NCI-H226 (cell line): ENCODE measurements around the gene SAP30.
A peak's percentile ranks its signal among the peaks of the same experiment; 100 is the strongest.

Experiments used
- DNase-seq: peaks from one replicate; pipeline ENCODE4 v3.0.0-alpha.2; 2015

SAP30 gene, protein sequence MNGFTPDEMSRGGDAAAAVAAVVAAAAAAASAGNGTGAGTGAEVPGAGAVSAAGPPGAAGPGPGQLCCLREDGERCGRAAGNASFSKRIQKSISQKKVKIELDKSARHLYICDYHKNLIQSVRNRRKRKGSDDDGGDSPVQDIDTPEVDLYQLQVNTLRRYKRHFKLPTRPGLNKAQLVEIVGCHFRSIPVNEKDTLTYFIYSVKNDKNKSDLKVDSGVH

DNA sequence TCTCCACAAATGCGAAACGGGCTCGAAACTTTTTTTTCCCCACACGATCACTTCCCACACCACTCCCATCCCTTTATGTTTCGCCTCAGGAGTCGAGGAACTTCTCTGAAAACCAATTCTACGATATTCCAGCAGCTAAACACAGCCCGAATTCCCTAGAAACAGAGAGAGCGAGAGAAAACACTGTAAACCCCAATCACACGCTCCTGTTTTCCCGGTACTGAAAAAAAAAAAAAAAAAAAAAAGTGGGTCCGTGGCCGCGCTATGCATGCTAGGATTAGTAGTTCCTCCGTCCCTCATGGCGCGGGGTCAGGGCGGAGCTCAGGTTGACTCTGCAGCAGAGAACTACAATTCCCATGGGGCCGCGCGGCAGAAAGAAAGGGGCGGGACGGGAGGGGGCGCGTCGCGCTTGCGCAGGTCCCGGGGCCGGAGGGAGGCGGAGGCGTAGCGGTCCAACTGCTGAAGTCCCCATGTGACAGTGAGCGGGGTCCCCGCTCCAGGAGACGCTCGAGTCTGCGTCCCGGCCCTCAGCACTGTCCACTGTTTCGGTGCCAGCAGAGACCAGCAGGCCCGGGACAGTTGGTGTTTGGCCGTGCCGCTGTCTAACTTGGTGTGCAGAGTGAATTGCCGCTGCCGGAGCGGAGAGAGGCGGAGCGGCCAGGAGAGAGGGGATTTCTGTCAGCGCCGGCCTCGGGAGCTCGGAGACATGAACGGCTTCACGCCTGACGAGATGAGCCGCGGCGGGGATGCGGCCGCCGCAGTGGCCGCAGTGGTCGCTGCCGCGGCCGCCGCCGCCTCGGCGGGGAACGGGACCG, at the start of gene SAP30:
Gene SAP30 (plus strand): TSS at position 478 of the 815 bp plus-strand sequence. CDS start 229 bp downstream, at position 707.
- peak; percentile 88 for DNase-seq

DNA sequence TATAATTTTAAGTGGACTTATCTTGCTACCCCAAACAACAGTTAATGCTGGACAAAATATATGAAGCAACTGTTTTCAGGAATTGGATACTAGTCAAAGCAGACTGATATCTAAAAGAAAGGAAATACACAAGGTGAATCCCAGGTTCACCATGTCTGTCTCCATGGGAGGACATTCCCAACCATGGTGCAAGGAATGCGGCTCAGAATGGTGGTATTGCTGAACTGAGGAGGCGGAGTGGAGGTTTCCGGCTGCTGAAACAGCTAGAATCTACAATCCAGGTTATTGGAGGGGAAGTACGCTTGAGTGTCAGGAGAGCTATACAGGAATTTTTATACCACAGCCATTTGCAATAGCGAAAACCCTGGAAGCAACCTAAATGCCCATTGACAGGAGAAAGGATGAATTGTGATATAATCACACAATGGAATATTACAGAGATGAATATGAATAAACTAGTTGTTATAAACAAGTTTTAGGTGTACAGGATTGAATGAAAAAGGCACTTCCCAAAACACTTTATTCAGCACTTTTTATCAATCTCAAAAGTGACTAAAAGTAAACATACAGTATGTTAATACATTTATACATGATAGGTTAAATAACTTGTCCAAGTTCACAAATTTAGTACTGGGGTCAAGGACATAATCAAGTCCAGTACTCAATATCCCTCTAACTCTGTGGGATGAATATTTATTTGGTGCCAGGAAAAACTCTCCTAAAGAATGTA, 45.6 kb upstream of the SAP30 start:
- DNase-seq: no peak

DNA sequence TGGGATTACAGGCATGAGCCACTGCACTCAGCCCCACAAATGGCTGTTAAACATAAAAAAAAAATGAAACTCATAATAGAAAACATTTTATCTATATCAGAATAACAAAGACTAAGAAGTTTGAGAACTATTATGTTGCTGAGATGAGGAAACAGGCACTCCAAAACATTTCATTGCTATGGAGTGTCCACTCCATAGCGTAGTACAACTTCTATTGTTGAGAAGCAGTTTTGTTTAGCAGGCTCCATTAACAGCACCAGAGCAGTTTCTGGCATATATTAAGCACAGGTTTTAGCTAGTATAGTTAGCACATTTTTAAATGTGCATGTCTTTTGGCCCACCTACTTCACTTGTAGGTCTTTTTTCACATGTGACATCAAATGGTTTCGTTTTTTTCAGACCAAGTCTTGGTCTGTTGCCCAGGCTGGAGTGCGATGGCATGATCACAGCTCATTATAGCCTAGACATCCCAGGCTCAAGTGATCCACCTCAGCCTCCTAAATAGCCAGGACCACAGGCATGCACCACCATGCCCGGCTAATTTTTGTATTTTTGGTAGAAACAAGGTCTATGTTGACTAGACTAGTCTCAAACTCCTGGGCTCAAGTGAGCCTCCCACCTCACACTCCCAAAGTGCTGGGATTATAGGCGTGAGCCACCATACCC, 42.4 kb upstream of the SAP30 start:
- no peak for DNase-seq

DNA sequence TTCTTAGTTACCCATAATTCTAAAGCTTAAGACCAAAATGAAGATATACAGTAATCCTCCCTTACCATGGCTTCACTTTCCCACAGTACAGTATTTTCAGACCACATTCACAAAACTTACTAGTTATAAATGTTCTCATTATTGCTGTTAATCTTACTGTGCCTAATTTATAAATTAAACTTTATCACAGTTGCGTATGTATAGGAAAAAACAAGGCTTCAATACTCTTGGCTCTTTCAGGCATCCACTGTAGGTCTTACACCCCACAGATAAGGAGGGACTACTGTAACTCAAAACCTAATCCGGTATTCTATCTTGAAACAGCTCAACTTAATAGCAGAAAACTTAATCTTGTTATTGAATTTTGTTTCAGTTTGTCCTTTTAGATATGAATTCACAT, 40.2 kb upstream of the SAP30 start:
- no peak for DNase-seq

DNA sequence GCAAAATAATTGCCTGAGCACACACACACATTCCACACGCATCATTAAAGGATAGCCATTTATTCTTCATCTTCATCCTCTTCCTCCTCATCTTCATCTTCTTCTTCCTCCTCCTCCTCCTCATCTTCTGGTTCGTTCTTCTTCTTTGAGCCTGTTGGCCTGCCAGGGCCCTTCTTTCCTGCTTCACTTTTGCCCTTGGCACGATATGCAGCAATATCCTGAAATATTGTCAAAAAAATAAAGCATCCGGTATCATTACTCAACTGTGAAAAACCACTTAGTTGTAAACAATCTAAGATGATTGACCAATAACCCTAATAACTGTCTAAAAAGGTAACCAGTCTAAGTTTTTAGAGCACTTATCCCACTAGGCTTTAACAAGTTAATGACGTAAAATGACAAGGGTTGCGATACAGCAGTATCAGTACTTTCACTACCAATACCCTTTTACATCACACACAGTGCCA, 38.7 kb upstream of the SAP30 start:
- no peak for DNase-seq

DNA sequence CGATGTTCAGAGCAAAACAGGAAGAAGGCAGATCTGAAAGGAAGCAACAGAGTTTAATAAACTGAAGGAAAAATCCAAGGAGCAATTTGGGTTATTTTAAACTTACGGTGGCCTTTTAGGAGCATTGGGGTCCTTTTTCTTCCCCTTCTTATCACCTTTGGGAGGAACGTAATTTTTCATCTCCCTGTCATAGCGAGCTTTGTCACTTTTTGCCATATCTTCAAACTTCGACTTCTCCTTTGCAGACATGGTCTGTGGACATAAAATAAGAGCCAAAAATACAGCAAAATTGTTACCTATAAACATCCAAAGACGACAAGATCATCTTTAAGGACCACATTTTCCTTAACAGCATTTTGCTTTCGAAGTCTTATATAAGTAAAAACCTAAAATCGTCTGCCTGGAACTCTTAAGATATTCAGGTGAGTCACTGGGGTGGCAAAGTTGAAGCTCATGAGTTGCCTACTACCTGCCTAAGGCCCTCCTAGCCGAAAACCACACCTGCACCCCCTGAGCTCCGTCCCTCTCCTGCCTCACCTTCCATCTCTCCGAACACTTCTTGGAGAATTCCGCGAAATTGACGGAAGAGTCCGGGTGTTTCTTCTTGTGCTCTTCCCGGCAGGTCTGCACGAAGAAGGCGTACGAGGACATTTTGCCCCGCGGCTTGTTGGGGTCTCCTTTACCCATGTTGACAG, 37.6 kb upstream of the SAP30 start:
- no peak for DNase-seq

DNA sequence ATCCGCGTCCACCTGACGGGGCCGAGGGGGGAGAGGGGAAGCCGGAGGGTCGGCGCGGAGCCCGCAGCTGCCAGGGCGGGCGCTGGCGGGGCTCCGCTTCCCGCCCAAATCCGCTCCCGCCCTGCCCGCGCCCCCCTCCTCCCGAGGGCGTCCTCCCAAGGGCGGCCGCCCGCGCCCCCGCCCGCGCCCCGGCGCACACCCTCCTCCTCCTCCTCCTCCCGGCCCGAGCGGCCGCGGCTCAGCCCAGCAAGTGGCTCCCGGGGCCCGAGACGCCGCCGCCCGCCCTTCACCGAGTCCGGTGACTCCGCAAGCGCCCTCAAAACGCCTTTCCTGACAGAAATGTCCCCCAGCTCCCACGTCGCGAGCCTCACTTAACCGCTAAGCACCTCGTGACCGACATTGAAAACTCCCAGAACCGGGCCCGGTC, 37.1 kb upstream of the SAP30 start:
- DNase-seq: peak; percentile 6

DNA sequence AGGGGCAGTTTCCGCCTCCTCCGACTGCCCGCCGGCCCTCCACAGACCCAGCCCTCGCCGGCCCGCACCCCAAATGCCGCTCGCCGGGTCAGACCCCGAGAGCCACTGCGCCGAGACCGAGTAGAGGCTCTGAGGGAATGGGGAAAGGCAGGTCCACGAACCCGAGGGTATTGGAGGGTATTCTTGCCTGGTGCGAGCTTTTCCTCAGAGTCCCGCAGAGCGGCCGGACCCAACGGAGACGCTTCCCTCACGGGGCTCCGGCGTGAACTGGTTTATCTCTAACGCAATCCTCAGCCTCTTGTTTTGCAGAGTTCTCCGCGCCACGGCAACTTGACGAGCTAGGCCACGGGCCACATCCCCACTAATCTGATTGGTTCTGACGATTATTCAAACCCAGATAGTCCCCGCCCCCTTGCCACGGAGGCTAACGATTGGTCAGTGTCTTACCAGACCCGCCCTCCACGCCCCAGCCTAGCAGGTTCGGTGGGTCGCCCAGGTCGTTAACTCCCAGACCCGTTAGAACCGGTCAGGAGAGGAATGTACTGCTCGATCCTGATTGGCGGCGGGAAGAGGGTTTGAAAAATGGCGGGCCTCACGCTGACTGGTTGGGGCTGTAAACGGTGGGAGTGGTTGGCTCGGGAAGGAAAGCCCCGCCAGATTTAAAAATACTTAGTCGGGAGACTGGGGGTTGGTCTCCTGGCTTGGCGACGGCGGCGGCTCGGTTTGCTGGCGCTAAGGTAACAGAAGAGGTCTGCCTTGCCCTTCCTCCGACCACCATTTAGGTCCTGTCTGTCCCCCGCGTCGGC, 36.5 kb upstream of the SAP30 start, which contains the start of gene HMGB2:
Gene HMGB2 (minus strand): TSS at position 274 of the 806 bp plus-strand sequence. CDS start 709 bp downstream, outside the sequence.
- peak; percentile 98 for DNase-seq

DNA sequence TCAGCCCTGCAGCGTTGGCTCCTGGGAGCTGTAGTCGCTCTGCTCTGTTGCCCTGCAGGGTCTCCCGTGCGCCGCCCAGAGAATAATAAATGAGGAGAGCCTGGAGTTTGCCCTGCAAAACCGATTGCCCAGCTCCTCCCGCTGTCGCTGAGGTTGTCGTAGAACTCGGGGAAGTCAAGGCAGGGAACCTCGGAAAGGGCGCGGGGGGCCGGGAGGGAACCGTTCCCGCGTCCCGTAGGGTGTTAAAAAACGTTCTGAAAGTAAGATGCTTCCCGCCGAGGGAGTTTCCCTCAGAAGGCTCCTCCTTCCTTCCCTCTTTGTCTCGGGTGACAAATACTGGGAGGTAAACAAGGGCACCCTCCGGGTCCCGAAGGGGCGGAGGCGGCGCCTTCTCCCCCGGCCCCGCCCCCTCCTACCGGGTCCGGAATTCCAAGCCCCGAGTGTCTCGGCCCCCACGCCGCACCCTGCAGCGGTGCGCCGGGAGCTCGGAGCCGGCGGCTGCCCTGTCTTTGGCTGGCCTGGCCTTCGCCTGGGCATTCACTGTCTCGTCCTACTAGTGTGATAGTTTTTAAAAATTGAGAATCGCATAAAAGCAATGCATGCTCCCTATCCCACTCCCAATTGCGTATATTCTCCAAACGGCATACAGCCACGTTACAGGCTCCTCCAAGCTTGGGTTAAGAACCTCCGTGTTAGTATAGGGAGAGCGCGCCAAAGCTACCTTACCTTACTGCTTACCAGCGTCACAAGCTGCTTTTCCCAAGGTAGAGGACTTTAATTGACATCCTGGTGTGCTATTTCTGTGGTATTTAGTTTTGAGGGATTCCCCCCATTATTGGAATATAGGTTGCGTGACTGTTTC, 35.6 kb upstream of the SAP30 start:
- DNase-seq: peak; percentile 72

DNA sequence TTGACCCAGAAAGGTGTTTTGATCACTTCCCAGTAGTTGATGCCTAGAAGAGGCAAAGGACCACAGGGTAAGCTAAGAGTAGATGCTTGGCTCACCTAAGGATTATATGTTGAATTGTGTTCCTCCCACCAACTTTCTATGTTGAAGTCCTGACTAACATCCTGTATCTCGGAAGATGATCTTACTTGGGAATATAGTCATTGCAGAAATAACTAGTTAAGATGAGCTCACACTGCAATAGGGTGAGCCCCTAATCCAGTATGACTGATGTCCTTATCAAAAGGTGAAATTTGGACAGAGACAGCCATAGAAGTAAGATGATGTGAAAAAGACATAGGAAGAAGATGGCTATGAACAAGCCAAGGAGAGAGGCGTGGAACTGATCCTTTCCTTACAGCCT, 33.3 kb upstream of the SAP30 start:
- no peak for DNase-seq

DNA sequence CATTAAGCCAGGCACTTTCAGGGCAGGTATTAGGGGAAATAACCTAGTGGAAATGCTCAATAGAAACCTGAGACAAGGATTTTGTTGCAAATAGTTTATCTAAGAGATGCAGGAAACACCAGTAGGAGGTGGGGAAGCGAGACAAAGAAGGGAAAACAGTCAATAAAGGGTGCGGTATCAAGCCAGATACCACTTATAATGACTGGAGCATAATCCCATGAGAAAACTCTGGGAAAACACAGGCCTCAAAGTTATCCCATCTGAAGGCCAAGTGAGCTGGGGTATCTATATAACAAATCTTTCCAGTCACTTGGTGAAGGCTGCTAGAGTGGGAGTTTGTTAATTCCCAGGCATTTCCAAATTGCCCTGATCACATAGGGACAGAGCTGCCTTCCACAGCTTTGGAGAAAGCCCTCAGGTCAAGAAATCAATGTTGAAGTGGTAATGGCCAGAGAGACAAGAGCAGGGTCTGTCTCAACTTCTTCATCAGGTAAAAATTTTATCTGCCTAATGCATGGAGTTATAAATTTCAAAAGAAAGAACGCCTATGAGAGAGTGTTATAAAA, 26.8 kb upstream of the SAP30 start:
- no peak for DNase-seq

DNA sequence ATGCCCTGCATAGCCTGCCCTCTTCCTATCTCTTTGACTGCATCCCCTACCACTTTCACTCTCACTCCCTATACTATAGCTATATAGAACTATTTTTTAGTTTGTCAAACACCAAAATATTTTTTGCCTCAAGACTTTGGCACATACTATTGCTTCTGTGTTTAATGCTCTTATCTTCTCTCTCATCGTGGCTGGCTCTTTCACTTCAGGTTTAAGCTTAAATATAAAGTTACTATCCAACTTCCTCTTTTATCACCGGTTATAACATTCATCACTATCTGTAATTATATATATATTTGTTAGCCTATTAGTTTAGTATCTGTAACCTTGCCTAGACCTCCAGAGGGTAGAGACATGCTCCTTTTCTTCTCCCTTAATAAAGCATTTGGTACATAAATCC, 25.1 kb upstream of the SAP30 start:
- DNase-seq: no peak

DNA sequence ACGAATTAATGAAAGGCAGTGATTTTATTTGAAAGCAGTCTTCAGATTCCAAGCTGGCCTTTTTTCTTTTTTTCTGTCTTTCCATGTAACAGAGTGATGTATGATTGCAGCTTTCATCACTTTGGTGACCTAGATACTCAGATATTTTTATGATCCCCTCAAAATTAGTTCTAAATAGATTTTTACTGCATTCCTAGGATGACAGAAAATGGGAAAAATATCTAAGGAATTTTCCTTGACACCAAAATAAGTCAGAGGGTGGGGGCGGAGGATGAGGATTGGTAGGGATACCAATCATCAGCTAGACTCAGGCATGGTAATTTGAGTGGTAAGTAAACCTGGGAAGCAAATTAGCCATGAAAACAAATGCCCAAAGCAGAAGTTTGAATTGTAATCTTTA, 24.7 kb upstream of the SAP30 start:
- peak; percentile 33 for DNase-seq

DNA sequence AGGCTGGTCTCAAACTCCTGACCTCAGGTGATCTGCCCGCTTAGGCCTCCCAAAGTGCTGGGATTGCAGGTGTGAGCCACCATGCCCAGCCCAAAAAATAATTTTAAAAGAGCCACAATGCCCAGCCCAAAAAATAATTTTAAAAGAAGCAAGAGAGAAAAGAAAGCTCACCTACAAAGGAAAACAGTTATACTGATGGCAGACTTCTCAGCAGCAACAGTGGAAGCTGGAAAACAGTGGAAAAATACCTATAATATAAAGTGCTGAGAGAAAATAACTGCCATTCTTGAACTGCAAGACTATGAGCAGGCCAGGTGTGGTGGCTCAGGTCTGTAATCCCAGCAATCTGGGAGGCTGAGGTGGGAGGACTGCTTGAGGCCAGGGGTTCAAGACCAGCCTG, 23.3 kb upstream of the SAP30 start:
- no peak for DNase-seq

DNA sequence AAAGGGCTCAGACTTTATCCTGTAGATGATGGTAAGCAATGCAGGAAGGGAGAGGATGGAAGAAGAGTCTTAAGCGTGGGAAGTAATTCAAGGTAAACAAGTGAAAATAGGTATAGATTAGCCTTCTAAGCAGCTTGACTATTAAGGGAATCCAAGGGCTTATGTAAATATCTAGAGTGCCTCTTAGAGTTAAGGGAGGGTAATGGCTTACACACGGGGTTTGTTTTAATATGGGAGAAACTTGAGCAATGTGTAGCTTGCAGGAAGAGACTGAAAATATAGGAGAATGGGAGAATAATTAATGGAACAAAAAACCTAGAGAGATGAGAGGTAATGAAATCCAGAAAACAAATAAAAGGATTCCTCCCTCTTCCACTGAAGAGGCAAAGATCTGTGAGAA, 12.8 kb upstream of the SAP30 start:
- no peak for DNase-seq

DNA sequence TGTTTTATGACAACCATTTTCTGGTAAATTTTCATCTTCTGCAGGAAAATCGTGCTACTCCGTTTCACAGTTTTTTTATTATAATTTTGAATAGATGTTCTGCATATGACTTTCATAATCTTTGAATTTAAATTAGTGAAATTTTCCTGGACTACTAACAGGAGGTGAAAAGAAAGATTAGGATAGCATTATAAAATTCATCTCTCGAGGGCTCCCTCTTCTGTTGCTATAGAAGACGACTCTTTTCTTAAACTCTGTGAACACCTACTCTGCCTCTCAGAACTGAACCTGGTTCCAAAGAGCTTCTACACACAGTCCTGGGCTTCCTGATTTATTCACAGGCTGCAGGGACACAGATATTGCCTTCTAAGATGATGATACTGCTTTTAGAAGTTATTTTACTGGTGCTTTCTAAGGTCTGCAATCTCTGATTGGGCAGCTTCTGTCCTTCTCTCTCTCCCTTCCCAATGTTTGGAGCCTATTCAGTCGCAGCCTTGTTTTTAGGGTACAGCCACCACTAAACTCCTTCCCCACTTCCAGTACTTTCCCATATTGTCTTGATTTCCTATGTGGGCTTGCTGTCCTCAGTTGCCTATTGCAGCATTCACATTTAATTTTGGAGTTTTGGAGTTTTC, 10.1 kb upstream of the SAP30 start:
- DNase-seq: no peak

DNA sequence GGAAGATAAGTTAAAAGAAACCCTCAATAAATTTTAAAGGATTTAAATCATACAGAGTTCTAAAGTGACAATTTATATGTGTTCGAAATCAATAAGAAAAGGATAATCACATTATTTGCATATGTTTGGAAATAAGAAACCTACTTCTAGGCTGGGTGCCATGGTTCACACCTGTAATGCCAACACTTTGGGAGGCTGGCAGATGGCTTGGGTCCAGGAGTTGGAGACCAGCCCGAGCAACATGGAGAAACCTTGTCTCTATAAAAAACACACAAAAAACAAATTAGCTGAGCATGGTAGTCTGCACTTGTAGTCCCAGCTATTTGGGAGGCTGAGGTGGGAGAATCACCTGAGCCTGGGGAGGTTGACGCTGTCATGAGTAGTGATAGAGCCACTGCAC, 8.1 kb upstream of the SAP30 start:
- DNase-seq: no peak

DNA sequence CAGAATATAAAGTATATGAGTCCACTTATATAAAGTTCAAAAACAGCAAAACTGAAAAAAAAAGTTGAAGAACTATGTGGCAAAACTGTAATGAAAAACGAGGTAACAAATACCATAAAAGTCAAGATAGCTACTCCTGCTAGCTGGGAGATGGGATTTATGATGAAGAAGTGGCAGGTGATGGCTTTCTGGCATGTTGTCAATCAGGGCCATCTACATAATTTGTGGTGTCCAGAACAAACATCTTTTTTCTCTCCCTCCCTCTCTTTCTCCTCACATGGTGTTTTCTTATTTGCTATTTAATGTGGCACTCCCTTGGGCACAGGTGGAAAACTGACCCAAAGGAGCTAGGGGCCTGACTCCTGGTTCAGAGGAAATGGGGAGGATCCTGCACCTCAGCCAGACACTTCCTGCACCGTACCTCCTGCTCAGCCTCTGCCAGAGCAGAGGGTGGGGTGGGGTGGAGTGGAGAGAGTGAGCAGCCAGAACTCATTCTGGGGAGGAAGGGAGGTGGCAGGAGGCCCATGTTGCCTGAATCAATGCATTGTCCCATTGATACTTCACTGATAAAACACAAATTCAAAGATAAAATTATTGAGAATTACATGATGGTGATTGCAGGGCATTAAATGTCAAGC, 5.3 kb upstream of the SAP30 start:
- DNase-seq: no peak

DNA sequence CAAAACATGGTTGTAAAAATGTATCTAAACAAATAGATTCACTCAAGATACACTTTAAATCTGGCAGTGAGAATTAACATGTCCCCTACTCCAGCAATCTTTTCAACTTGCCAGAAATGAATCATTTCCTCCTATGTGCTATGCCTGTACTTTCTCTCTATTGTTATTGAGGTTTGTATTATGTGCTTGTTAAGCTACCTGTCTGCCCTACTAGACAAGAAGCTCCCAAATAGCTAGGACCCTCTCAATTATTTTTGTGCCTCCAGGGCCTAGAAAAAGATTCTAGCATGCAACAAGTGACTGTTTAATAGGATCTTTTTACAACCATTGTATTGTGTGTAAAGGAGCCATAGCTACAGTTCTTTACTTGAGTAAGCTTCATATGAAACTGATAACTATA, 3.5 kb upstream of the SAP30 start:
- DNase-seq: peak; percentile 20
